PC-3 (cell line): ENCODE results near the gene P2RY6. TPM values are rescaled to one million over a fixed set of nuclear protein-coding genes. Genes with fewer than 3 reads are reported as not detected.

ENCODE experiments used
- ATAC-seq: fragments of 200-7000 bp; cut with Tn5 transposase; 2 replicates; pipeline ENCODE4 v1.9.1; 2020; ENCODE audit warnings: mild to moderate bottlenecking, moderate library complexity
- BruUV-seq: library from RNA; stranded (reverse); fragments of 400-500 nt; replicated peaks from 2 replicates; lab custom pipeline; 2021; lab: Mats Ljungman, UMichigan
- CTCF ChIA-PET: fragments of 300-600 bp; sonication (Branson Sonifier 250); formaldehyde crosslinking; loops from one replicate; lab custom pipeline; 2022; ENCODE audit warnings: antibody characterized with exemption; lab: Charles Lee
- POLR2A ChIA-PET: fragments of 300-600 bp; sonication (Branson Sonifier 250); formaldehyde crosslinking; loops from one replicate; lab custom pipeline; 2022; ENCODE audit warnings: antibody characterized with exemption; ENCODE audit not compliant: unreplicated experiment; lab: Charles Lee
- DNase-seq: peaks from one replicate; pipeline ENCODE4 v3.0.0-alpha.2; 2015
- H2AFZ ChIP-seq: fragments of 300-600 bp; sonication (generic); 2 replicates; pipeline ENCODE4 v1.6.0; 2016; ENCODE audit warnings: antibody characterized with exemption, low read length
- H3F3A ChIP-seq: fragments of 300-600 bp; sonication (generic); one replicate; pipeline ENCODE4 v1.6.0; 2017; ENCODE audit warnings: antibody characterized with exemption, low read length, control low read depth, mild to moderate bottlenecking; ENCODE audit not compliant: unreplicated experiment
- H3K27ac ChIP-seq: fragments of 300-600 bp; sonication (generic); 2 replicates; pipeline ENCODE4 v1.5.1; 2016; ENCODE audit warnings: mild to moderate bottlenecking, low read length
- H3K27me3 ChIP-seq: fragments of 300-600 bp; sonication (generic); 2 replicates; pipeline ENCODE4 v1.6.1; 2016; ENCODE audit warnings: low read length, mixed read lengths
- H3K36me3 ChIP-seq: fragments of 300-600 bp; sonication (generic); 2 replicates; pipeline ENCODE4 v1.6.1; 2016; ENCODE audit warnings: low read depth, mixed run types, low read length, mixed read lengths
- H3K4me1 ChIP-seq: fragments of 300-600 bp; sonication (generic); 2 replicates; pipeline ENCODE4 v1.5.1; 2016; ENCODE audit warnings: low read length; ENCODE audit not compliant: insufficient read depth
- H3K4me2 ChIP-seq: fragments of 300-600 bp; sonication (generic); 2 replicates; pipeline ENCODE4 v1.6.0; 2016; ENCODE audit warnings: low read length
- H3K4me3 ChIP-seq: fragments of 300-600 bp; sonication (generic); 2 replicates; pipeline ENCODE4 v1.5.1; 2016; ENCODE audit warnings: mild to moderate bottlenecking, low read length, mixed read lengths
- H3K79me2 ChIP-seq: fragments of 300-600 bp; sonication (generic); 2 replicates; pipeline ENCODE4 v1.6.1; 2017; ENCODE audit warnings: low read length, mixed read lengths
- H3K9ac ChIP-seq: fragments of 300-600 bp; sonication (generic); 2 replicates; pipeline ENCODE4 v1.6.0; 2016; ENCODE audit warnings: mild to moderate bottlenecking, low read length
- H3K9me2 ChIP-seq: fragments of 300-600 bp; sonication (generic); replicated peaks from 2 replicates; pipeline ENCODE4 v1.6.1; 2016; ENCODE audit warnings: mixed run types, low read length, mixed read lengths
- H3K9me3 ChIP-seq: fragments of 300-600 bp; sonication (generic); 2 replicates; pipeline ENCODE4 v1.6.1; 2016; ENCODE audit warnings: low read length, mixed read lengths
- H4K20me1 ChIP-seq: fragments of 300-600 bp; sonication (generic); 2 replicates; pipeline ENCODE4 v1.6.1; 2016; ENCODE audit warnings: low read length, mixed read lengths
- EZH2 ChIP-seq: fragments of 300-600 bp; sonication (generic); IDR thresholded peaks from one replicate; pipeline ENCODE4 v1.6.1; 2017; ENCODE audit warnings: antibody characterized with exemption, mild to moderate bottlenecking, low read length; ENCODE audit not compliant: unreplicated experiment
- EZH2phosphoT487 ChIP-seq: fragments of 300-600 bp; sonication (generic); IDR thresholded peaks from 2 replicates; pipeline ENCODE4 v1.6.1; 2018; ENCODE audit warnings: mild to moderate bottlenecking, antibody characterized with exemption, low read length, borderline replicate concordance
- intact Hi-C: fragments of 100-400 bp; cut with micrococcal nuclease; formaldehyde crosslinking; loops from 2 replicates; pipeline ENCODE4 v1.9.0; 2023
- total RNA-seq: library from RNA; depleted of rRNA; stranded (reverse); fragments of >200 nt; gene quantifications from 2 replicates; pipeline ENCODE4 v1.2.3, GENCODE V29; 2014
- TF ChIP-seq, protein P1 (sequence below): fragments of 300-600 bp; sonication (generic); conservative IDR thresholded peaks from 2 replicates; pipeline ENCODE4 v1.5.1; 2017; ENCODE audit warnings: antibody characterized with exemption, low read depth, mild to moderate bottlenecking, low read length

Gene P2RY6
- total RNA-seq, 1 experiment from 2014 or later = 2.0 TPM

DNA sequence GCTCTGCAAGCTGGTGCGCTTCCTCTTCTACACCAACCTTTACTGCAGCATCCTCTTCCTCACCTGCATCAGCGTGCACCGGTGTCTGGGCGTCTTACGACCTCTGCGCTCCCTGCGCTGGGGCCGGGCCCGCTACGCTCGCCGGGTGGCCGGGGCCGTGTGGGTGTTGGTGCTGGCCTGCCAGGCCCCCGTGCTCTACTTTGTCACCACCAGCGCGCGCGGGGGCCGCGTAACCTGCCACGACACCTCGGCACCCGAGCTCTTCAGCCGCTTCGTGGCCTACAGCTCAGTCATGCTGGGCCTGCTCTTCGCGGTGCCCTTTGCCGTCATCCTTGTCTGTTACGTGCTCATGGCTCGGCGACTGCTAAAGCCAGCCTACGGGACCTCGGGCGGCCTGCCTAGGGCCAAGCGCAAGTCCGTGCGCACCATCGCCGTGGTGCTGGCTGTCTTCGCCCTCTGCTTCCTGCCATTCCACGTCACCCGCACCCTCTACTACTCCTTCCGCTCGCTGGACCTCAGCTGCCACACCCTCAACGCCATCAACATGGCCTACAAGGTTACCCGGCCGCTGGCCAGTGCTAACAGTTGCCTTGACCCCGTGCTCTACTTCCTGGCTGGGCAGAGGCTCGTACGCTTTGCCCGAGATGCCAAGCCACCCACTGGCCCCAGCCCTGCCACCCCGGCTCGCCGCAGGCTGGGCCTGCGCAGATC is 37.5 kb upstream of the P2RY6 start:
- no peaks in the 10 kb centered on the region for H3F3A ChIP-seq
- H3K36me3 ChIP-seq = peaks cover 50% of the 10 kb centered on the region
- CTCF ChIA-PET = no interaction called here
- no TSS peak for BruUV-seq
- intact Hi-C loops = no loop called here
- DNase-seq (no peak), ATAC-seq (no peak)
- no peak overlapping the region for H3K9ac ChIP-seq
- TF ChIP-seq, protein P1, sequence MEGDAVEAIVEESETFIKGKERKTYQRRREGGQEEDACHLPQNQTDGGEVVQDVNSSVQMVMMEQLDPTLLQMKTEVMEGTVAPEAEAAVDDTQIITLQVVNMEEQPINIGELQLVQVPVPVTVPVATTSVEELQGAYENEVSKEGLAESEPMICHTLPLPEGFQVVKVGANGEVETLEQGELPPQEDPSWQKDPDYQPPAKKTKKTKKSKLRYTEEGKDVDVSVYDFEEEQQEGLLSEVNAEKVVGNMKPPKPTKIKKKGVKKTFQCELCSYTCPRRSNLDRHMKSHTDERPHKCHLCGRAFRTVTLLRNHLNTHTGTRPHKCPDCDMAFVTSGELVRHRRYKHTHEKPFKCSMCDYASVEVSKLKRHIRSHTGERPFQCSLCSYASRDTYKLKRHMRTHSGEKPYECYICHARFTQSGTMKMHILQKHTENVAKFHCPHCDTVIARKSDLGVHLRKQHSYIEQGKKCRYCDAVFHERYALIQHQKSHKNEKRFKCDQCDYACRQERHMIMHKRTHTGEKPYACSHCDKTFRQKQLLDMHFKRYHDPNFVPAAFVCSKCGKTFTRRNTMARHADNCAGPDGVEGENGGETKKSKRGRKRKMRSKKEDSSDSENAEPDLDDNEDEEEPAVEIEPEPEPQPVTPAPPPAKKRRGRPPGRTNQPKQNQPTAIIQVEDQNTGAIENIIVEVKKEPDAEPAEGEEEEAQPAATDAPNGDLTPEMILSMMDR = no peak
- TF ChIP-seq EZH2 = no peak
- no peak for TF ChIP-seq EZH2phosphoT487
- H3K4me3 ChIP-seq = no peak overlapping the region
- no peaks in the 10 kb centered on the region for H4K20me1 ChIP-seq
- H2AFZ ChIP-seq = no peak overlapping the region
- no peaks in the 10 kb centered on the region for H3K9me3 ChIP-seq
- no peak overlapping the region for H3K27ac ChIP-seq
- peaks cover 11% of the 10 kb centered on the region; the same call in 1 of the 2 replicates for H3K79me2 ChIP-seq
- no peaks in the 10 kb centered on the region for H3K27me3 ChIP-seq
- H3K4me2 ChIP-seq = no peak overlapping the region
- POLR2A ChIA-PET = no interaction called here
- H3K4me1 ChIP-seq = peaks cover 32% of the 10 kb centered on the region
- H3K9me2 ChIP-seq = no peaks in the 10 kb centered on the region

DNA sequence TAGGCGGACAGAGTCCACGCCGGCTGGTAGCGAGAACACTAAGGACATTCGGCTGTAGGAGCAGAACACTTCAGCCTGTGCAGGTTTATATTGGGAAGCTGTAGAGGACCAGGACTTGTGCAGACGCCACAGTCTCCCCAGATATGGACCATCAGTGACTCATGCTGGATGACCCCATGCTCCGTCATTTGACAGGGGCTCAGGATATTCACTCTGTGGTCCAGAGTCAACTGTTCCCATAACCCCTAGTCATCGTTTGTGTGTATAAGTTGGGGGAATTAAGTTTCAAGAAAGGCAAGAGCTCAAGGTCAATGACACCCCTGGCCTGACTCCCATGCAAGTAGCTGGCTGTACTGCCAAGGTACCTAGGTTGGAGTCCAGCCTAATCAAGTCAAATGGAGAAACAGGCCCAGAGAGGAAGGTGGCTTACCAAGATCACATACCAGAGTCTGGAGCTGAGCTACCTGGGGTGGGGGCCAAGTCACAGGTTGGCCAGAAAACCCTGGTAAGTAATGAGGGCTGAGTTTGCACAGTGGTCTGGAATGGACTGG is 36.8 kb upstream of the P2RY6 start:
- ChIA-PET CTCF (interaction anchor here (2.2 kb wide), 1 partner anchor 49 kb away, joined by 32 read pairs; no protein-coding TSS in a partner anchor), POLR2A (no interaction called here)
- Histone ChIP-seq H3K4me1 (peaks cover 37% of the 10 kb centered on the region), H3K27ac (no peak overlapping the region), H2AFZ (no peak overlapping the region), H3K4me3 (no peak overlapping the region), H3K36me3 (peaks cover 43% of the 10 kb centered on the region), H4K20me1 (no peaks in the 10 kb centered on the region), H3F3A (no peaks in the 10 kb centered on the region), H3K9ac (no peak overlapping the region), H3K9me2 (no peaks in the 10 kb centered on the region), H3K79me2 (peaks cover 8% of the 10 kb centered on the region; the same call in 1 of the 2 replicates), H3K9me3 (no peaks in the 10 kb centered on the region), H3K27me3 (no peaks in the 10 kb centered on the region), H3K4me2 (no peak overlapping the region)
- DNase-seq (no peak), ATAC-seq (no peak)
- TSS peak; percentile 3 for BruUV-seq
- TF ChIP-seq EZH2 = no peak
- no peak for TF ChIP-seq EZH2phosphoT487
- TF ChIP-seq, protein P1 = no peak
- intact Hi-C loops = no loop called here
